ENCODE results near the gene GATA6.

- TF ChIP-seq CTCF (IDR thresholded peaks at IDR 0.05), result no peak
- no peak for TF ChIP-seq EP300 (IDR thresholded peaks at IDR 0.05)
These were observed 13.7 kb downstream of the GATA6 start for GRCh38 chr18:22182884-22183697.

All from ovary (tissue), 3 donors.